ENCODE data around the gene TAS2R50.

TAS2R50 gene

DNA sequence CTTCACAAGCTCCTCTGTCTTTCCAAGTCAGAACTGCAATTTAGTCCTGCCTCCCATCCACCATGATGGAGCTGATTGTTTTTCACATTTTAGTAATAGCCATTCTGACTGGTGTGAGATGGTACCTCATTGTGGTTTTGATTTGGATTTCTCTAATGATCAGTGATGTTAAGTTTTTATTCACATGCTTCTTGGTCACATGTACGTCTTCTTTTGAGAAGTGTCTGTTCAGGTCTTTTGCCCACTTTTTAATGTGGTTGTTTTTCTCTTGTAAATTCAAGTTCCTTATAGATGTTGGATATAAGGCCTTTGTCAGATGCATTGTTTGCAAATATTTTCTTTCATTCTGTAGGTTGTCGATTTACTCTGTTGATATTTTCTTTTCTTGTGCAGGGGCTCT is 43.5 kb downstream of the TAS2R50 start:
- DNase-seq = no peak

GRCh38 chr12:10941916-10942607 is 44.6 kb downstream of the TAS2R50 start:
- DNase-seq = no peak

DNA sequence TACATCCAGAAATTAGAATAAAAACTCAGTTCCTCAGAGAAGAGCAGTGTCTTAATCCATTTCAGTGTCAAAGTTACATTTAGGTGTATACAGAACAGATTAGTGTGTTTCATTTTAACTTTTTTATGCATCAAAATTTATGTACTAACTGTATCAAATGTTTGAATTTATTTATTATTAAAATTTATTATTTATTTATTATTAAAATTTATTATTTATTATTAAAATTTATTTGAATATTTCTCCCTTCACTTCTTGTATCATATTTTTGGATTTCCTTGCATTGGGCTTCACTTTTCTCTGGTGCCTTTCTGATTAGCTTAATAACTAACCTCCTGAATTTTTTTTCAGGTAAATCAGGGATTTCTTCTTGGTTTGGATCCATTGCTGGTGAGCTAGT is 45.3 kb downstream of the TAS2R50 start:
- DNase-seq = no peak

DNA sequence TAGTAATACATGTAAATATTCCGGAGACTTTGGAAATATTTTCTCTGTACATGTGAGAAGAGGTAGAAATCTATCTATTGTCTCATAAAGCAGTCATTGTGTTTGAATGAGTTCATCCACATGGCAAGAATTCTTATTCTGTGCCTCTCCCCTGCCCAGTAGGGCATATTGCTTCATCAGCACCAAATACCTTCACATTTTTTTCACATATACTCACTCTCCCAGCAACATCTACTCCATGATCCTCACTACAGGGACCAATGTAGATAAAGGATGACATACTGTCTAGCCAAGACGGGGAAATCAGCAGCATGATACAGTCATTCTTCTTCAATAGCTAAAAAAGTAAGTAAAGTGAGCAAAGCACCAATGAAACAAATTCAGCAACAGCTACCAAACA is 46.3 kb downstream of the TAS2R50 start:
- no peak for DNase-seq

GRCh38 chr12:10939163-10939562 is 47.5 kb downstream of the TAS2R50 start, which contains the start of gene TAS2R14:
TSS of gene TAS2R14 (minus strand) at chr12:10939263. CDS start at chr12:10939207, 56 bp downstream.
- DNase-seq = no peak

GRCh38 chr12:10936506-10936905 is 50.2 kb downstream of the TAS2R50 start:
- no peak for DNase-seq
